HG02884 (cell line): ENCODE data around the gene PLXND1.

Source experiments
- ATAC-seq: cut with Tn5 transposase; IDR thresholded peaks from one replicate; pipeline ENCODE4 v1.9.1; 2021; ENCODE audit warnings: mild to moderate bottlenecking, moderate library complexity; ENCODE audit not compliant: unreplicated experiment

The PLXND1 gene

GRCh38 chr3:129587566-129588210 is 18.8 kb downstream of the PLXND1 start:
- ATAC-seq, result no peak

GRCh38 chr3:129586746-129587430 is 19.6 kb downstream of the PLXND1 start:
- ATAC-seq, result no peak

GRCh38 chr3:129585949-129586657 is 20.4 kb downstream of the PLXND1 start:
- no peak for ATAC-seq

- no peak for ATAC-seq
Observed at GRCh38 chr3:129584631-129585030, 21.8 kb downstream of the PLXND1 start.

GRCh38 chr3:129583289-129583688 is 23.2 kb downstream of the PLXND1 start:
- no peak for ATAC-seq

GRCh38 chr3:129582799-129583198 is 23.7 kb downstream of the PLXND1 start:
- no peak for ATAC-seq

GRCh38 chr3:129581623-129582022 is 24.9 kb downstream of the PLXND1 start:
- ATAC-seq, result no peak

GRCh38 chr3:129579991-129580390 is 26.5 kb downstream of the PLXND1 start:
- no peak for ATAC-seq

GRCh38 chr3:129577925-129578786 is 28.3 kb downstream of the PLXND1 start:
- ATAC-seq, result peak; percentile 72

GRCh38 chr3:129577366-129577765 is 29.1 kb downstream of the PLXND1 start:
- no peak for ATAC-seq

GRCh38 chr3:129576514-129577352 is 29.7 kb downstream of the PLXND1 start:
- ATAC-seq, result no peak

- ATAC-seq, result no peak
Observed at GRCh38 chr3:129575997-129576384, 30.5 kb downstream of the PLXND1 start.

- ATAC-seq, result no peak
Observed at GRCh38 chr3:129575233-129575996, 31.1 kb downstream of the PLXND1 start.

GRCh38 chr3:129574206-129574605 is 32.3 kb downstream of the PLXND1 start:
- ATAC-seq, result no peak

GRCh38 chr3:129573493-129573892 is 33.0 kb downstream of the PLXND1 start:
- ATAC-seq, result no peak

GRCh38 chr3:129572603-129573002 is 33.9 kb downstream of the PLXND1 start:
- ATAC-seq, result no peak

GRCh38 chr3:129571605-129572547 is 34.6 kb downstream of the PLXND1 start:
- ATAC-seq, result no peak

- no peak for ATAC-seq
Observed at GRCh38 chr3:129569856-129570255, 36.6 kb downstream of the PLXND1 start.
